DOHH2 (cell line): ENCODE data around the gene CCDC12.

Experiments used
- EZH2phosphoT487 ChIP-seq: fragments of 200-600 bp; sonication (generic); IDR thresholded peaks from 2 replicates; pipeline ENCODE4 v1.6.1; 2017; ENCODE audit warnings: borderline replicate concordance, mild to moderate bottlenecking, antibody characterized with exemption, low read length, moderate library complexity, mixed read lengths
- TF ChIP-seq, protein P1 (sequence below): fragments of 200-600 bp; sonication (generic); IDR thresholded peaks from one replicate; pipeline ENCODE4 v1.5.1; 2014; ENCODE audit warnings: antibody characterized with exemption, mild to moderate bottlenecking, low read depth, low read length; ENCODE audit not compliant: poor library complexity, severe bottlenecking

DNA sequence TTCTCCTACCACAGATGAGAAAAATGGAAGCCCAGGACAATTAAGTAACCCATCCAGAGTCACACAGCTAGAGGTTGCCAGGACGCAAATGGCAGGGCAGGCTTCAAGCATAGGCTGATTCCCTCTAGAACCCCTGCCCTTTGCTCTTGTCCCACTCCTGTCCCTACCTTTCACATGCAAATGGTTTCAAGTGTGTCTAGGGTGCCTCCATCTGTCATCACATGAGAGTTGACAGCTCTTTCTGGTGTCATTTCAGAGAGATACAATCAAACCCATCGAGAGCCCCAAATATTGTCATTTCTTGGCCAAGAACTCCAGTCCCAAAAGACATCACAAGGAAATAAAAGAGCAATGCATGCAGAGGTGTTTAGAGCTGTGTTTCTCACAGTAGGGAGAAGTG lies 23.7 kb downstream of the CCDC12 start:
- TF ChIP-seq, protein P1, sequence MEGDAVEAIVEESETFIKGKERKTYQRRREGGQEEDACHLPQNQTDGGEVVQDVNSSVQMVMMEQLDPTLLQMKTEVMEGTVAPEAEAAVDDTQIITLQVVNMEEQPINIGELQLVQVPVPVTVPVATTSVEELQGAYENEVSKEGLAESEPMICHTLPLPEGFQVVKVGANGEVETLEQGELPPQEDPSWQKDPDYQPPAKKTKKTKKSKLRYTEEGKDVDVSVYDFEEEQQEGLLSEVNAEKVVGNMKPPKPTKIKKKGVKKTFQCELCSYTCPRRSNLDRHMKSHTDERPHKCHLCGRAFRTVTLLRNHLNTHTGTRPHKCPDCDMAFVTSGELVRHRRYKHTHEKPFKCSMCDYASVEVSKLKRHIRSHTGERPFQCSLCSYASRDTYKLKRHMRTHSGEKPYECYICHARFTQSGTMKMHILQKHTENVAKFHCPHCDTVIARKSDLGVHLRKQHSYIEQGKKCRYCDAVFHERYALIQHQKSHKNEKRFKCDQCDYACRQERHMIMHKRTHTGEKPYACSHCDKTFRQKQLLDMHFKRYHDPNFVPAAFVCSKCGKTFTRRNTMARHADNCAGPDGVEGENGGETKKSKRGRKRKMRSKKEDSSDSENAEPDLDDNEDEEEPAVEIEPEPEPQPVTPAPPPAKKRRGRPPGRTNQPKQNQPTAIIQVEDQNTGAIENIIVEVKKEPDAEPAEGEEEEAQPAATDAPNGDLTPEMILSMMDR = no peak
- no peak for TF ChIP-seq EZH2phosphoT487
